ENCODE results near the gene RPS19.

Gene RPS19

DNA sequence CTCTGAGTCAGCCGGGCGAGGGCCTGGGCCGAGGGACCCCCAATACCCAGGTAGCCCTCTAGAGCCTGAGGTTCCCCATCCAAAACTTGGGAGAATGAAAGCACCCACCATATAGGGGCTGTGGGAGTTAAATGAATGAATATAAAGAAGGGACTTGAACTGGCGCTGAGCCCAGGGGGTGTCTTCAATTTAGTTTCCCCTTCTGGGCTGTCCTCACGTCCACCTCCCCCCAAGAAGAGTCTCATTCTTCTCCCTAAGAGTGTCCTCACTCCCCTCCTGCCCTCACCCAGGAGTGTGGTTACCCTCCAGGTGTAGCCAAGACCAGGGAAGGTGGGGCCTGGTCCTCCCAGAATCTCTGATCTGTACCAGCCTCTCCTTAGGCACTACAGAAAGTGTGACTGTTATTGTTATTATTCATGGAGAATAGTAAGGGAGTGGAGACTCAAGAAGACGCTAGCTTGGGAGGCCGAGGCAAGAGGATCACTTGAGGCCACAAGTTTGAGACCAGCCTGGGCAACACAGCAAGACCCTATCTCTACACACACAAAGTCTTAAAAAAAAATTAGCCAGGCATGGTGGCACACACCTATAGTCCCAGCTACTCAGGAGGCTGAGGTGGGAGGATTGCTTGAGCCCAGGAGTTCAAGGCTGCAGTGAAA, 19.7 kb downstream of the RPS19 start:
- DNase-seq = no peak

DNA sequence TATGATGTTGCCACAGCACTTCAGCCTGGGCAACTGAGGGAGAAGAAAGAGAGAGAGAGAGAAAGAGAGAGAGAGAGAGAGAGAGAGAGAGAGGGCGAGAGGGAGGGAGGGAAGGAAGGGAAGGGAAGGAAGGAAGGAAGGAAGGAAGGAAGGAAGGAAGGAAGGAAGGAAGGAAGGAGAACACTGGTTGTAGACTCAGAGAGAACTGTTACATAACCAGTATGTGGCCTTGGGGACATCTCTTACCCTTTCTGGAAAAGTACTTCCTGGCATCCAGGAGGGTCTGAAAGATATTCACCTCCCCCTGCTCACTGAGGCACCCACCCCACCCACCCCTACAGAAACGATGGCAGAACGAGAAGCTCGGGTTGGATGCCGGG, 20.3 kb downstream of the RPS19 start:
- DNase-seq = no peak

DNA sequence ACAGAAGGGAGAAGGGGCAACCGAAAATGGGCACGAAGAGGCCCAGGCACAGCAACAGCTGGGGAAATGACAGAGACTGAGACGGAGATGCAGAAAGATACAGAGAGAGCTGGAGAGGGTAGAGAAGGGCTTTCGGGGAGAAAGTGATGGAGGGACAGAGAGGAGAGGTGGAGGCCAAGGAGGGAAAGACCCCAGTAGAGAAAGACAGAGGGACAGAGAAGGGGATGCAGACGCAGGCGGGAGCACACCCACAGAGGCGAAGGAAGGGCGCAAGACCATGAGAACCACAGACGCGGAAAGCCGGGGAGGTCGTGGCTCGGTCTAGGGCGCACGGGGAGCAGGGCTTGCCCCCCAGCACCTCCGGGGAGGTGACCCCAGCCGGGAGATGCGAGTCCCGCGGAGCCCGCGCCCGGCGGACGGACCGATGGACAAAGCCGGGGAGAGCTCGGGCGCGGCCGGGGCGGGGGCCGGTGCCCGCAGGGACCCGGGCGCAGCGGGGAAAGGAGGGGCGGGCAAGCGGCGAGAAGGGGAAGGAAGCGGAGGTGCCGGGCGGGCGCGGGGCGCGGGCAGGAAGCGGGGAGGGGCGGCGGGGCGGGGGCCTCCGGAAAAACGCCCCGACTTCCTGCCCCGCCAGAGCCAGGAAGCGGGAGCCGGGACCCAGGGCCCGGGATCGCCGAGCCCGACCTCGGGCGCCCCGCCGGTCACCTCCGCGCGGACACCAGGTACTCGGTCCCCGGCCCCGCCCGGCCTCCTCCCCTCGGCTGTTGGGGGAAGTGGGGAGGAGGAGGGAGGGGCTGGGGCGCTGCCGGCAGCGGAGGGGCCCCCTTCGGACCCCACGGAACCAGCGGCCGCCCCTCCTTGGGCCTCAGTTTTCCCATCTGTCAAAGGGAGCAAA, 22.8 kb downstream of the RPS19 start, which contains the start of gene ARHGEF1:
Gene ARHGEF1, plus strand, starts transcription at position 617 of the 895 bp plus-strand sequence. CDS start 4,899 bp downstream, outside the sequence.
- DNase-seq = peak; percentile 57

DNA sequence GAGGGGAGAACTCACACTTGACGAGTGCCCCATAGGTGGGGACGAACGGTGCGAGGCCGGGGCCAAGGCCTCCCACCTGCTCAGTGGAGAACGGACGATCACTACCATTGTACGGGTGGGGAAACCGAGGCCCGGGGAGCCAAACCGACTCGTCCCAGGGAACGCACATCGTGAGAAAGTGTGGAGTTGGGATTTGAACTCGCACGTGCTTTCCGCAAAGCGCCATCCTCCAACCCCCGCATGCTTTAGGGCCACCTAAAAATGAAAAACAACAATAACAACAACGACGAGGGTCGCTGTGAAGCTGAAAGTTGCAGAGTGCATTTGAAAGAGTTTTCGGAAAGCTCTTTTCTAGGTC, 23.4 kb downstream of the RPS19 start:
- no peak for DNase-seq

DNA sequence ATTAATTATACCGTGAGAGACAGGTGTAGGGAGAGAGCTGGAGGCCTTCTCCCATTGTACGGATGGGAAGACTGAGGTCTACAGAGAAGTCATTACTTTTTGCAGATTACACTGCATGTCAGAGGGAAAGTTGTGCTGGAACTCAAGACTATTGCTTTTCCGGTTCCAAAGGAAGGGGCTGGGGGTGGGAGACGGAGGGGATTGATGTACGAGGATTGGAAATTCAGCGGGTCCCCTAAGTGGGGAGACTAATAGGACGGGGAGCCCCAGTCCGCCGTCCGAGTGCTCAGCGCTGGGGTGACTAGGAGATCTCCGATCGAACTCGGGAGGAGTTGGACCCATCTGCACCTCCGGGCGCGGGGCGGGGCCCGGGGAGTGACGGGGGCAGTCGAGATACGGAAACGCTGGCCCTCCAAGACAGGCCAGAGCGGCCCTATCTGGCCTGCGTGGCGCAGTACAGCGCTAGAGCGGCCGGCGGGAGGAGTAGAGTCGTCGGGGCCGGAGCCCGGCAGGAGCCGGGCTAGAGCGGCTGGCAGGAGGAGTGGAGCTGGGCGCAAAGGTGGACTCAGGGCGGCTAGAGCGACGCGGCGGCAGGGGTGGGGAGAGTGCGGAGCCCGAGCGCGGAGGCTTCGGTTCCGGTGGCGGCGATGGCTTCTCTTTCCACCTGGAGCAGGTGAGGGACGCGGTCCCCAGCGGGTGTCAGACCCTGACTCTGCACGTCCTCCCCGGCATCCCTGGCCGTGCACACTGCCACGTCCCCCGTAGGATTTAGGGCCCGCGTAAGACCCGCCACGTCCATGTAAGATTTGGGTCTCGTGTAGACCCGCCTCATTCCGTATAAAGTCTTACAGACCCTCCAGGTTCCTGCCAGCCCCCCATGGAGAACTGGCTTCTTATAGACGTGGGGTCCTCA, 24.0 kb downstream of the RPS19 start:
- peak; percentile 98 for DNase-seq

DNA sequence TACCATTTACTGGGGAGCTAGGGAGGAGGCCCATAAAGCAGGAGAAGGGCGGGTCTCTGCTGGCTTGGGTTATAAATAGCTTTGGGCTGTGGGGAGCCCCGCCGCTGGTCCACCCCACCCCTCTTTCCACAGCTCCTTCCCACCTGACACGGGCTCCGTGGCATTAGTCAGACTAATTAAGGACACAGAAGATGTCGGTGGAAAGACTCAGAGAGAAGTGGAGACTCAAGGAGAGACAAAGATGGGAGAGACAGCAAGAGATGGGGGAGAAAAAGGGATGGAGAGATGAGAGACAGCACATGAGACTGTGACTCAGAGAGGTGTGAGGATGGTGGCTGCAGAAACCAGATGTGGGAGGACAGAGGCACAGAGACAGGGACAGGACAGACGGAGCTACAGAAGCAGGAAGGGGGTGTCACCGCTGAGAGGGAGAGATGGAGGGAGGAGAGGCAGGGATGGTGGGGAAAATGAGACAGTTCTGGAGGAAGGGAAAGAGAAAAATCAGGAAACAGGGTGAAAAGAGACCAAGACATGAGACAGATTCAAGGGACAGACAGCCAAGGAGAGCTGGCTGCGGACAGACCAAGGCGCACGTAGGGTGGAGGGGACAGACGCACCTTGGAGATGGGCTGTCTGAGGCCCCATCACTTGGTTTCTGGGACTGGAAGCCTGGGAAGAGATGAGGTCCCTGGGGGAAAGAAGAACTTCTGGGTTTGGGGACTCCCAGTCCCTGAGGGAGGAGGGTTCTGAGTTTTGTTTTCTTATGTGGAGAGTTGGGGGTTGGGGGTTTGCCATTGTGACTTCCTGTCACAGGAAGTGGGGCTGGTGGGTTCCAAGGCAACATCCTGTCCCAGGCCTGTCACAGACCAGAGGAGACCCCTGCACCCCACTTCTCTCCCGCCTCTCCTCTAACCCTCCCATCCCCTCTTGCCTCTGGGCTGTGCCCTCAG, 27.0 kb downstream of the RPS19 start:
- no peak for DNase-seq

DNA sequence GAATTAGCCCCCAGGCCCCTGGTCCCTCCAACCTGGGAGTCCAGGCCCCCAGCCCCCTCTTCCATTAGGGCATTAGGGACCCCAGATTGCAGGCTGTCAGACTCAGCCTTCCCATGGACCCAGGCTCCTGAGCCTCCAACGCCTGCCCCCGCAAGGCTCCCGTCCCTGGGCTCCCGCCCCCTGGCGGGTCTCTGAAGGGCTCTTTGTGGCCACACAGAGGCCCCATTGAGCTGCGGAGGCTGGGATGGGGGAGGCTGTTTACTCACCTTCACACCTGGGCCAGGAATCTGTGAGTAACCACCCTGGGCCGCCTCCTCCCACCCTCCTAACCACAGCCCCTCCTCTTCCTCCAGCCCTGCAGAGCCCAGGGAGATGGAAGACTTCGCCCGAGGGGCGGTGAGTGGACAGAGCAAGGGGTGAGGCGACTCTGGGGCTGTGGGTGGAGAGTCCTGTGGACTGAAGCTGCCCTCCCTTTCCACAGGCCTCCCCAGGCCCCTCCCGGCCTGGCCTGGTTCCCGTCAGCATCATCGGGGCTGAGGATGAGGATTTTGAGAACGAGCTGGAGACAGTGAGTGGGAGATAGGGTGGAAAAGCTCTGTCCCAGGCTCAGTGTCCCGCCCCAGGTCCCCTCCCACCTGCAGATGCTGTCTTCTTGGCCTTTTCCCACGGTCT, 27.8 kb downstream of the RPS19 start:
- peak; percentile 59 for DNase-seq

DNA sequence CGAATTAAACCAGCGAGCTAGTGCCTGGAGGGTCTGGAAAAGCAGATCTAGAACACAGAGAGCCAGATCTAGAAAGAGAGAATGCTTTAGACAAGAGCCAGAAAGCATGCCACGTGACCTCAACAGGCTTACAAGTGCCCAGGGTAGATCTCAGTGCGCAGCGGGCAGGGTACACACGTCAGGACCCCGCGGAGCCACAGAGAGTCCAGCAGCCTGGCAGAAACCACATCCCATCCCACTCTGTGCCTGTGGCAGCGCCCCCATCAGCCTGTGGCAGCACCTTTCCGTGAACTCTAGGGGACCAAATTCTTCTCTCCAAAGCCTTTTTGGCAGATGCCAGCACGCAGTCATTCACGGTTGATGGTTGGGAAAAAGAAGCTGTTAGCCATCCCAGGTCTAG, 28.9 kb downstream of the RPS19 start:
- no peak for DNase-seq

DNA sequence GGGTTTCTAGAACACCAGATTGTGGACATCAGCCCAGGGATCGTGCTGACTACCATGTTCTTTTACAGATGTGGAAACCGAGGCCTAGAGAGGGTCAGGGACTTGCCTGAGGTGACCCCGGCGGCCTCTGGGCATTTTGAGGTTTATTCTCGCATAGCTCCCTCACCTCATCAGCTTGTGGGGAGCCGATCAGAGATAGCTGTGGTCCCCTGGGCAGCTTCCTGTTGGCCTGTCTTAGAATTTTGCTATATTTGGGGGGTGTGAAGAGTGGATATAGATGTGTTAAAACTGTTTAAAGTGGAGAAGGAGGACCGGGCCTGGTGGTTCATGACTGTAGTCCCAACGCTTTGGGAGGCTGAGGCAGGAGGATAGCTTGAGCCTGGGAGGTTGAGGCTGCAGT, 29.8 kb downstream of the RPS19 start:
- no peak for DNase-seq

DNA sequence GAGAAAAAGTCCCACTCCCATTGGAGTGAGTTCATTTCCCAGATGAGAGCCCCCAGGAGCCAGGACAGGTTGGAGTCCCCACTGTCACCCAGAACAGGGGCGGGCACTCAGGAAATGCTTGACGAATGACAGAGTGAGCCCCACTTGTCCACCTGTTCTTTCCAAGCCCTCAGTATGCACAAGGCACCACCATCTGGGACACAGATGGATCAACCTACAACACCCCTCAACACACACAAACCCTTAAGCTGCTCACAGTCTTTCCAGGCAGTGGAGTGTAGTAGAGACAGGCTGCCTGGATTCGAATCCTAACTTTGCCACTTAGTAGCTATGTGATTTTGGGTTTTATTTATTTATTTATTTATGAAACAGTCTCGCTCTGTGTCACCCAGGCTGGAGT, 30.9 kb downstream of the RPS19 start:
- no peak for DNase-seq

DNA sequence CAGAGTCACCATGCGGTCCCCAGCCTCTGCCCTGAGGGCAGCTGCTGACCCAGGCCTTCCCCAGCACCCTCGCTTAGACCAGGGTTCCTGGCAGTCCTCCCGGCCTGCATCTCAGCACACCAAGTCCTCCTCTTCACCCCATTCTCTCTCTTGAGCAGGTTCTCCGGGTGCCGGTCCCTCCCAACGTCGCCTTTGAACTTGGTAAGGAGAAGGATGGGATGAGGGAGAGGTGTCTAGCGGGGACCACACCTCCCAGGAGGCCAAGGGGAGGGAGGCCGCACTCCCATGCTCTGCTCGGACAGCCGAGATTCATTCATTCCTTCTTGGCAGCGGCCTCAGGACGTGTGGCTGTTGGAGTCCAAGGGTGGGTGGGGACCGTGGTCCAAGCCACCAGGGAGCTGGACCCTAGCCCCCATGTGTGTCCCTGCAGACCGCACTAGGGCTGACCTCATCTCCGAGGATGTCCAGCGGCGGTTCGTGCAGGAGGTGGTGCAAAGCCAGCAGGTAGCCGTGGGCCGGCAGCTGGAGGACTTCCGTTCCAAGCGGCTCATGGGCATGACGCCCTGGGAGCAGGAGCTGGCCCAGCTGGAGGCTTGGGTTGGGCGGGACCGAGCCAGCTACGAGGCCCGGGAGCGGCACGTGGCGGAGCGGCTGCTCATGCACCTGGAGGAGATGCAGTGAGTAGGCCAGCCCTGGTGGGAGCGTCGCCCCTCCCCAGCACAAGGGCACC, 32.3 kb downstream of the RPS19 start:
- no peak for DNase-seq

DNA sequence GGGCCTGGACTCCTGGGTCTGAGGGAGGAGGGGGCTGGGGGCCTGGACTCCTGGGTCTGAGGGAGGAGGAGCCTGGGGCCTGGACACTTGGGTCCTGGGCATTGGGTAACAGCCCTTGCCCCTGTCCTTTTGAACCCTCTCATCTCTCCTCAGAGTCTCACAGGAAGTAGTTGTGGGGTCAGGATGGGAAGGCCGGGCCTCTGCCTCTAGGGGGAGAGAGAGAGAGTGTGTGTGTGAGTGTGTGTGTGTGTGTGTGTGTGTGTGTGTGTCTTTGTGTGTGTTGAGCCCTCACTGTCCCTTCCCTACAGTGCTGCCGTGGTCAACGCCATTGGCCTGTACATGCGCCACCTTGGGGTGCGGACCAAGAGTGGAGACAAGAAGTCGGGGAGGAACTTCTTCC, 33.8 kb downstream of the RPS19 start:
- DNase-seq = no peak

DNA sequence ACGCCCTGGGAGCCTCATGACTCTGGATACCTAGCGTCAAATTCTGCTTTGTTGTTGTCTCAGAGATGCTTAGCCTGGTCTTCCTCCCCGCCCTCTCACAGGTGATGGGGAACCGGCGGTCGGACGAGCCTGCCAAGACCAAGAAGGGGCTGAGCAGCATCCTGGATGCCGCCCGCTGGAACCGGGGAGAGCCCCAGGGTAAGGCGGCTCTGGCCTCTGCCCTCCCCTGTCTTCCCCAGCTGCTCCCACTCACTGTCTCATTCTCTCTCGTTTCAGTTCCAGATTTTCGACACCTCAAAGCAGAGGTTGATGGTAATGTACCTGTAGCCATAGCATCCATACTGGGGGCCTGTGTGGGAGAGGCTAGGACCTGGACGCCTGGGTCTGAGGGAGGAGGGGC, 34.3 kb downstream of the RPS19 start:
- DNase-seq = no peak

DNA sequence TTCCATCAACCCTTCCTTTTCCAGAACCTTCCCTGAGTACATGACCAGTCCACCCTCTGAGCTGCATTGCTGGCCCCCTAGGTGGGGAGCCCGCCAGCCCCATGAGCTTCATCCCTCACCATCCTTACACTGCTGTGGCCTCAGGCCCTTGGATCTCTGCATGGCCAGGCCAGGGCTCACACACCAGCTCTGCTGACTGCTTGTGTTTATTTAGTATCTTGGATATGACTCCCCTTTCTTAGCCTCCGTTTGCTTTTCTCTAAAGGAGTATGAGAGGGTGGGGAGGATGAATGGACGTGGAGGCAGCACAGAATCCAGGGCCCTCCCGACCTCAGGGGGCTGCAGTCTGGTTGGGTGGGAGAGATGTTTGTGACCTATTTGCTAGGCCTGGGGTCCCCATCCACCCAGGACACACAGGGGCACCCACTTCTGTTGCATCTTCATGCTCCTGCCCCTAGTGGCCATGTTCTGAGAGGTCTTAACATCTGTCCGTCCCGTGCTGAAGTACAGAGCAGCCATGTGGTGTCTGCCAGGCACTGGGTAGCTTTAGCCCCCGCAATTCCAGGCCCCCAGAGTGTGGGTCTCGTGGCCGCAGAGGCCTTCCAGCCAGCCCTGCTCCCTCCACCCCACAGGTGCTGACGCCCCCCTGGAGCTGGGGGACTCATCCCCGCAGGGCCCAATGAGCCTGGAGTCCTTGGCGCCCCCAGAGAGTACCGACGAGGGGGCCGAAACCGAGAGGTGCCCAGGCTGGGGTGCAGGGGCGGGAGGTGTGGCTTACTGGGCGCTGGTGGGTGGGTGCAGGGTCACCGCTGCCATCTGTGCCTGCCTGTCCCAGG, 35.9 kb downstream of the RPS19 start:
- no peak for DNase-seq

DNA sequence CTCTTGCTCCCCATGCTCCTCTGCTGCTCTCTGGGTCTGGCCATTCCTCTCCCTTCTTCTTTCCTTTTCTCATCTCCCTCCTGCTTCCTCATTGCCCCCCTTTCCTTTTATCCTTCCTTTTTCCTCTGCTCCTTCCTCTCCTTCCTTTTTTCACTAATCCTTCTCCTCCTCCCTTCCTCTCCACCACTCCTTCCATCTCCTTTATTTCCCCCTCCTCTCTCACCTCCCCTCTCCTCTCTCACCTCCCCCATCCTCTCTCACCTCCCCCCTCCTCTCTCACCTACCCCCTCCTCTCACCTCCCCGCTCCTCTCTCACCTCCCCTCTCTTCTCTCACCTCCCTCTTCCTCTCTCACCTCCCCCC, 36.5 kb downstream of the RPS19 start:
- no peak for DNase-seq

DNA sequence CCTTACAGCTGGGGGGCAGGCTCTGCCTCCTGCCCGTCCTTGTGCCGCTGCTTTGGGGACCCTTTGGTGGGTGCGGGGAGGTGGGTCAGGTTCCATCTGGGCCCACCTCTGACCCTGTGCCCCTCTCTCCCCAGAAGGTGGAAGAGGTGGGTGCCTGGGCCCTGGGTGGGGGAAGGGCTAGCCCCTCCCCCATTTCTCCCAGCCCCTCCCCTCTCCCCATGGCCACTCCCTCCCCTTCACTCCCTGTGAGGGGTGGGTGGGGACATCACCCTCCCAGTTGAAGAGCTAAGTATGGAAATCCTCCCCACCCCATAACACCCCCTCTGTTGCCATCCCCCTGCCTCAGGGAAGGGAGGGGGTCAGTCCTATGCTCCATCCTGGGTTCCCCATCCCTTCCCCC, 37.1 kb downstream of the RPS19 start:
- DNase-seq = no peak

DNA sequence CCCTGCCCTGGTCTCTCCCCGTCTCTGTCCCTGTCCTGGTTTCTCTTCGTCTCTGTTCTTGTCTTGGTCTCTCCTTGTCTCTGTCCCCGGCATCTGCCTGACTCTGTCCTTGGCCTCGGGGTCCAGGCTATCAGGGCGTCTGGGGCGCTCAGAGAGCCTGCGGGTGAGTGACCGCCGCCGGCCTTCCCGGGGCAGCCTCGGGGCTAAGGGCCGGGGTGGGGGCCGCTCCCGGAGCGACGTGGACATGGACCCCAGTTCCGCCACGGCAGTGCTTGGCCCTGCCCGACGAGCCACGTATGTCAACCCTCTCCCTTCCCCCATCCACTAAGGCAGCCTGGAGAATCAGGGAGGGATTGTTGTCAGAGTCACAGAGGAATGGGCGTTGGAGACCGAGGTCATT, 37.8 kb downstream of the RPS19 start:
- DNase-seq = no peak

DNA sequence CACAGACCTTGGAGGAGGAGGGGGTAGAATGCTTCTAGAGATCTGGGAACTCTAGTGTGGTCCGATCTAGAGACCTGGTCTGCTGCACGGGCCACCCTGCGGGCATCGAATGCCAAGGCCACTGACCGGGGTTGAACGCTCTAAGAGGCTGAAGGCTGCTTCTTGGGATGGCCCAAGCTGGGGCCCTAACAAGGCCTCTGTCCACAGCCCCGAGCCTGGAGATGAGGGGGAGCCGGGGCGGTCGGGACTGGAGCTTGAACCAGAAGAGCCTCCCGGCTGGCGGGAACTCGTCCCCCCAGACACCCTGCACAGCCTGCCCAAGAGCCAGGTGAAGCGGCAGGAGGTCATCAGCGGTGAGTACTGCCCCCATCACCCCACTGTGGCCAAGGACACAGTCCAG, 38.2 kb downstream of the RPS19 start:
- DNase-seq = no peak

DNA sequence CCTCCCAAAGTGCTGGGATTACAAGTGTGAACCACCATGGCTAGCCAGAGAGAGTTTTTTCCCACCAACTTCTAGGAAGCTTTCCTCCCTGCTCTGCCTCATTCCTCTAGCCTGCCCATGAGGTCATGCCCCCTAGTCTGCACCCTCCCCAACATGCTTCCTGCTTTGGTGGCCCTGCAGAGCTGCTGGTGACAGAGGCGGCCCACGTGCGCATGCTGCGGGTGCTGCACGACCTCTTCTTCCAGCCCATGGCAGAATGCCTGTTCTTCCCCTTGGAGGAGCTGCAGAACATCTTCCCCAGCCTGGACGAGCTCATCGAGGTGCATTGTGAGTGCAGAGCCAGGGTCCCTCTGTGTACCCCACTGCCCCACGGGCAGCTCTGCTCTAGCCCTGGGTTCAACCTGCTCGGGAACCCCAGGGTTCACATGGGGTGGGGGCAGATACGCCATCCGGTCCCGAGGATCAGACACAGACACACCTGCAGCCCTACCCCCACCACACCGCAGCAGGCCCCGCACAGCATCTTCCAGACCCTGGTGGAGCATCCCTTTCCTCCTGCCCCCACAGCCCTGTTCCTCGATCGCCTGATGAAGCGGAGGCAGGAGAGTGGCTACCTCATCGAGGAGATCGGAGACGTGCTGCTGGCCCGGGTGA, 41.8 kb downstream of the RPS19 start:
- no peak for DNase-seq

DNA sequence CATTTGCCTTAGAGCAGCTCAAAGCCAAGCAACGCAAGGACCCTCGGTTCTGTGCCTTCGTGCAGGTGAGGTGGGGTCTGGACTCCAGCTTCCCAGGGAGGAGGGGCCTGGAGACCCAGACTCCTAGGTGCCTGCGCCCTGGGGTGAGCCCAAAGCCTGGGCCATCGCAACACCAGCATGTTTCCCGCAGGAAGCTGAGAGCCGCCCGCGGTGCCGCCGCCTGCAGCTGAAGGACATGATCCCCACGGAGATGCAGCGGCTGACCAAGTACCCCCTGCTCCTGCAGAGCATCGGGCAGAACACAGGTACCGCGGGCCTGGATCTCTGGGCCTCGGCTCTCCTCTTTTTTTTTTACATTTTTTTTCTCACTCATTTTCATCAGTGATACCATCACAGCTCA, 42.5 kb downstream of the RPS19 start:
- no peak for DNase-seq

Data from NCI-H146 (cell line).